Gastroesophageal sphincter (tissue), 3 donors: Measurements from ENCODE around the gene USP32.

Experiments
- EP300 ChIP-seq: sonication (generic); formaldehyde crosslinking; IDR thresholded peaks from one replicate; pipeline ENCODE4 v1.6.1; 2017; ENCODE audit warnings: antibody characterized with exemption, mild to moderate bottlenecking
- POLR2A ChIP-seq, 2 donors: fragments of 450-650 bp; IDR thresholded peaks; one replicate each; pipeline ENCODE4 v1.6.1; 2017; ENCODE audit warnings: antibody characterized with exemption in 2 of 2, mild to moderate bottlenecking in 2 of 2, moderate library complexity in 1 of 2
- POLR2AphosphoS5 ChIP-seq: sonication (generic); formaldehyde crosslinking; IDR thresholded peaks from one replicate; pipeline ENCODE4 v1.6.1; 2017; ENCODE audit warnings: antibody characterized with exemption
- TF ChIP-seq, protein P1 (sequence below), 4 experiments: fragments of 200-600 bp in 2 of 4; fragments of 450-650 bp in 2 of 4; sonication (generic) in 1 of 4; IDR thresholded peaks; one replicate each; pipeline ENCODE4 v1.5.1; 2017 to 2019; ENCODE audit warnings: antibody characterized with exemption in 4 of 4, mild to moderate bottlenecking in 2 of 4, moderate library complexity in 2 of 4

DNA sequence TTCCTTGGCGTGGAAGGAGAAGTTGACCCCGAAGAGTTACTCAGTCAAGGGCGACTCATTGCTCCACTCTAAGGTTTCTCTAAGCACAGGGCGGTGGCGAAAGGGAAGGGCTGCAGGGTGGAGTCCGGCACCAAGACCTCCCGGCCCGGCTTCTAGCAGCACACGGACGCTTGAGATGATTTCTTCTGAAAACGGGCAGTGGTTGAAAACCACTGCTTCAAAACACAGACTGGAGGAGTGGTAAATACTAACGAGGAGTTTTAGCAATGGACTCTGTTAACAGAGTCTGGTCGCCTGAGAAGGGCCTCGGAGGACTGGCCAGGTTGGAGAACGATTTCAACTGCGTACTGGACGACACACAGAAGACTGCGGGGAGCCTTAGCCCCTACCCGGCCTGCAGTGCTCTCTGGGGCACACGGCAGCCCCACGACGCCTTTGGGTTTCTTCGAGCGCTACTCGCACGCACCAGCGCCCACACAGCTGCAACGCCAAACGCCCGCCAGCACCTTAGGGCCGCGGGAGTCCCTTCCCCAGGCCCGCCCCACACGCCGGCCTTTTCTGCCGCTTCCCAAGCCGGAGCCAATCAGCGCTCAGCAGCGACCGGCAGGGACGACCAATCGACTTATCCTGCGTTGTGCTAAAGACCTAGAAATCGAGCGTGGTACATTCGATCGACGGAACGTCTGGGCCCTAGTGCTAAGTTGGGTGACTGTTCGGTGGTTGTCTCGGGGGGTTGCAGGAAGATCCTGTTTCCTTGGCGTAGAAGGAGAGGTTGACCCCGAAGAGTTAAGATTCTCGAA lies 256.6 kb downstream of the USP32 start:
- TF ChIP-seq, protein P1, sequence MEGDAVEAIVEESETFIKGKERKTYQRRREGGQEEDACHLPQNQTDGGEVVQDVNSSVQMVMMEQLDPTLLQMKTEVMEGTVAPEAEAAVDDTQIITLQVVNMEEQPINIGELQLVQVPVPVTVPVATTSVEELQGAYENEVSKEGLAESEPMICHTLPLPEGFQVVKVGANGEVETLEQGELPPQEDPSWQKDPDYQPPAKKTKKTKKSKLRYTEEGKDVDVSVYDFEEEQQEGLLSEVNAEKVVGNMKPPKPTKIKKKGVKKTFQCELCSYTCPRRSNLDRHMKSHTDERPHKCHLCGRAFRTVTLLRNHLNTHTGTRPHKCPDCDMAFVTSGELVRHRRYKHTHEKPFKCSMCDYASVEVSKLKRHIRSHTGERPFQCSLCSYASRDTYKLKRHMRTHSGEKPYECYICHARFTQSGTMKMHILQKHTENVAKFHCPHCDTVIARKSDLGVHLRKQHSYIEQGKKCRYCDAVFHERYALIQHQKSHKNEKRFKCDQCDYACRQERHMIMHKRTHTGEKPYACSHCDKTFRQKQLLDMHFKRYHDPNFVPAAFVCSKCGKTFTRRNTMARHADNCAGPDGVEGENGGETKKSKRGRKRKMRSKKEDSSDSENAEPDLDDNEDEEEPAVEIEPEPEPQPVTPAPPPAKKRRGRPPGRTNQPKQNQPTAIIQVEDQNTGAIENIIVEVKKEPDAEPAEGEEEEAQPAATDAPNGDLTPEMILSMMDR (IDR thresholded peaks at IDR 0.05) = peak in 1 of 4 experiments; percentile 16
- TF ChIP-seq POLR2A (IDR thresholded peaks at IDR 0.05) (peak; percentile 24 to 47), POLR2AphosphoS5 (peak; percentile 65), EP300 (no peak)
